ENCODE results near the gene GCLC. TPM values are rescaled to one million over a fixed set of nuclear protein-coding genes. Genes with fewer than 3 reads are reported as not detected.

GCLC gene
- total and polyA plus RNA-seq, 2 donors (not counting 1 experiment from before 2014, with no cell fraction given): 10.7 to 25.8 TPM

GRCh38 chr6:53584726-53585125 is 39.8 kb upstream of the GCLC start:
- H4K20me1 ChIP-seq (ENCODE audit: control insufficient read depth, insufficient read depth, low read length, poor library complexity, severe bottlenecking): no peaks in the 10 kb centered on the region
- no peaks in the 10 kb centered on the region for H3K79me2 ChIP-seq (ENCODE audit: control insufficient read depth, insufficient read depth, low read length)
- H3K4me3 ChIP-seq (ENCODE audit: control extremely low read depth in 1 of 5, extremely low read depth in 1 of 5, insufficient read depth in 1 of 5, low read depth in 2 of 5, low read length in 4 of 5): no peak overlapping the region
- no peak overlapping the region for H2AFZ ChIP-seq (ENCODE audit: insufficient read depth, low read depth, low read length, poor library complexity, severe bottlenecking)
- Mint-ChIP-seq H3K4me1 (peaks cover 12% of the 10 kb centered on the region), H3K27me3 (no peaks in the 10 kb centered on the region), H3K4me3 (no peak overlapping the region), H3K9me3 (ENCODE audit: insufficient read depth) (no peaks in the 10 kb centered on the region), H3K27ac (no peak overlapping the region)
- H3K27me3 ChIP-seq (replicated peaks in 1 of 4; ENCODE audit: control extremely low read depth in 1 of 4, control insufficient read depth in 3 of 4, insufficient read depth in 4 of 4, low read length in 3 of 4): no peaks in the 10 kb centered on the region
- ChIA-PET CTCF (no interaction called here), POLR2A (no interaction called here)
- ATAC-seq (ENCODE audit: low read depth) (no peak), DNase-seq (no peak)
- no peaks in the 10 kb centered on the region for H3K36me3 ChIP-seq (replicated peaks in 1 of 2; ENCODE audit: control extremely low read depth in 1 of 2, control insufficient read depth in 1 of 2, extremely low read depth in 1 of 2, insufficient read depth in 2 of 2, low read length in 1 of 2)
- H3K4me1 ChIP-seq (ENCODE audit: control insufficient read depth in 2 of 2, insufficient read depth in 2 of 2, low read length in 2 of 2): no peaks in the 10 kb centered on the region
- H3K27ac ChIP-seq (ENCODE audit: low read length in 2 of 2): no peak overlapping the region
- 95% methylated on average over 2 of the region's 2 CpGs for WGBS (ENCODE audit: insufficient coverage)
- TF ChIP-seq EZH2 (IDR thresholded peaks at IDR 0.05; ENCODE audit: borderline replicate concordance, insufficient read depth, low read depth, low read length, poor library complexity, severe bottlenecking): no peak
- no peak overlapping the region for H3K4me2 ChIP-seq (replicated peaks; ENCODE audit: low read depth, low read length, poor library complexity, severe bottlenecking)
- H3K9ac ChIP-seq (ENCODE audit: low read length): no peak overlapping the region
- intact Hi-C loops (cut with micrococcal nuclease): no loop called here
- no peaks in the 10 kb centered on the region for H3K9me3 ChIP-seq (ENCODE audit: control extremely low read depth in 1 of 3, control insufficient read depth in 2 of 3, insufficient read depth in 1 of 3, low read length in 2 of 3)

GRCh38 chr6:53583451-53583850 is 38.5 kb upstream of the GCLC start:
- H3K36me3 ChIP-seq (replicated peaks in 1 of 2; ENCODE audit: control extremely low read depth in 1 of 2, control insufficient read depth in 1 of 2, extremely low read depth in 1 of 2, insufficient read depth in 2 of 2, low read length in 1 of 2): no peaks in the 10 kb centered on the region
- ATAC-seq (ENCODE audit: low read depth): no peak
- H3K9ac ChIP-seq (ENCODE audit: low read length): no peak overlapping the region
- H3K79me2 ChIP-seq (ENCODE audit: control insufficient read depth, insufficient read depth, low read length): no peaks in the 10 kb centered on the region
- Mint-ChIP-seq H3K27me3 (no peaks in the 10 kb centered on the region), H3K4me1 (peaks cover 12% of the 10 kb centered on the region), H3K9me3 (ENCODE audit: insufficient read depth) (no peaks in the 10 kb centered on the region), H3K4me3 (no peak overlapping the region), H3K27ac (no peak overlapping the region)
- H4K20me1 ChIP-seq (ENCODE audit: control insufficient read depth, insufficient read depth, low read length, poor library complexity, severe bottlenecking): no peaks in the 10 kb centered on the region
- no peak for DNase-seq
- H2AFZ ChIP-seq (ENCODE audit: insufficient read depth, low read depth, low read length, poor library complexity, severe bottlenecking): no peak overlapping the region
- no peaks in the 10 kb centered on the region for H3K4me1 ChIP-seq (ENCODE audit: control insufficient read depth in 2 of 2, insufficient read depth in 2 of 2, low read length in 2 of 2)
- H3K4me2 ChIP-seq (replicated peaks; ENCODE audit: low read depth, low read length, poor library complexity, severe bottlenecking): no peak overlapping the region
- POLR2A ChIA-PET: no interaction called here
- no CpG with 5 or more reads among the region's 3 CpGs for WGBS (ENCODE audit: insufficient coverage)
- H3K27me3 ChIP-seq (replicated peaks in 1 of 4; ENCODE audit: control extremely low read depth in 1 of 4, control insufficient read depth in 3 of 4, insufficient read depth in 4 of 4, low read length in 3 of 4): no peaks in the 10 kb centered on the region
- no peak overlapping the region for H3K4me3 ChIP-seq (ENCODE audit: control extremely low read depth in 1 of 5, extremely low read depth in 1 of 5, insufficient read depth in 1 of 5, low read depth in 2 of 5, low read length in 4 of 5)
- CTCF ChIA-PET: no interaction called here
- no peak for TF ChIP-seq EZH2 (IDR thresholded peaks at IDR 0.05; ENCODE audit: borderline replicate concordance, insufficient read depth, low read depth, low read length, poor library complexity, severe bottlenecking)
- H3K27ac ChIP-seq (ENCODE audit: low read length in 2 of 2): no peak overlapping the region
- H3K9me3 ChIP-seq (ENCODE audit: control extremely low read depth in 1 of 3, control insufficient read depth in 2 of 3, insufficient read depth in 1 of 3, low read length in 2 of 3): no peaks in the 10 kb centered on the region
- intact Hi-C loops (cut with micrococcal nuclease): no loop called here

Data from B cell (primary cell).